DOHH2 (cell line): ENCODE data around the gene TSKU.

Experiments used
- H3F3A ChIP-seq: fragments of 200-600 bp; sonication (generic), shearing (Covaris generic); 2 replicates; pipeline ENCODE4 v1.6.0; 2016; ENCODE audit warnings: antibody characterized with exemption, mild to moderate bottlenecking; ENCODE audit not compliant: control insufficient read depth, insufficient read depth
- H3K27ac ChIP-seq: fragments of 200-600 bp; sonication (generic); 2 replicates; pipeline ENCODE4 v1.5.1; 2014; ENCODE audit warnings: low read depth, mild to moderate bottlenecking, low read length, moderate library complexity
- H3K27me3 ChIP-seq: fragments of 200-600 bp; sonication (generic); 2 replicates; pipeline ENCODE4 v1.6.1; 2014; ENCODE audit warnings: mild to moderate bottlenecking, low read length, mixed read lengths; ENCODE audit not compliant: control insufficient read depth
- H3K36me3 ChIP-seq: fragments of 200-600 bp; sonication (generic); 2 replicates; pipeline ENCODE4 v1.6.1; 2014; ENCODE audit warnings: mild to moderate bottlenecking, low read length, moderate library complexity, mixed read lengths; ENCODE audit not compliant: control insufficient read depth
- H3K4me1 ChIP-seq: fragments of 200-600 bp; sonication (generic); 2 replicates; pipeline ENCODE4 v1.6.1; 2014; ENCODE audit warnings: mild to moderate bottlenecking, low read length, mixed read lengths; ENCODE audit not compliant: control insufficient read depth
- H3K4me2 ChIP-seq: fragments of 200-600 bp; sonication (generic); 2 replicates; pipeline ENCODE4 v1.6.0; 2014; ENCODE audit warnings: mild to moderate bottlenecking, low read length, moderate library complexity
- H3K4me3 ChIP-seq: fragments of 200-600 bp; sonication (generic); 2 replicates; pipeline ENCODE4 v1.5.1; 2014; ENCODE audit warnings: mild to moderate bottlenecking, low read length, mixed read lengths
- H3K79me2 ChIP-seq: fragments of 200-600 bp; sonication (generic); 2 replicates; pipeline ENCODE4 v1.6.1; 2014; ENCODE audit warnings: mild to moderate bottlenecking, low read length, mixed read lengths; ENCODE audit not compliant: control insufficient read depth
- H3K9me2 ChIP-seq: fragments of 200-600 bp; sonication (generic); replicated peaks from 2 replicates; pipeline ENCODE4 v1.6.1; 2014; ENCODE audit warnings: mild to moderate bottlenecking, low read length, mixed read lengths; ENCODE audit not compliant: control insufficient read depth
- H3K9me3 ChIP-seq: fragments of 200-600 bp; sonication (generic); 2 replicates; pipeline ENCODE4 v1.6.1; 2014; ENCODE audit warnings: antibody characterized with exemption, low read length, mixed read lengths; ENCODE audit not compliant: control insufficient read depth, insufficient read depth
- H4K20me1 ChIP-seq: fragments of 200-600 bp; sonication (generic); 2 replicates; pipeline ENCODE4 v1.6.0; 2014; ENCODE audit warnings: low read depth, mild to moderate bottlenecking, antibody characterized with exemption, low read length, moderate library complexity; ENCODE audit not compliant: control insufficient read depth, insufficient read depth
- EZH2phosphoT487 ChIP-seq: fragments of 200-600 bp; sonication (generic); IDR thresholded peaks from 2 replicates; pipeline ENCODE4 v1.6.1; 2017; ENCODE audit warnings: borderline replicate concordance, mild to moderate bottlenecking, antibody characterized with exemption, low read length, moderate library complexity, mixed read lengths
- TF ChIP-seq, protein P1 (sequence below): fragments of 200-600 bp; sonication (generic); IDR thresholded peaks from one replicate; pipeline ENCODE4 v1.5.1; 2014; ENCODE audit warnings: antibody characterized with exemption, mild to moderate bottlenecking, low read depth, low read length; ENCODE audit not compliant: poor library complexity, severe bottlenecking

The TSKU gene

GRCh38 chr11:76841923-76842452 is 58.8 kb downstream of the TSKU start:
- Histone ChIP-seq H3K4me3 (no peak overlapping the region), H3K27me3 (peaks cover 20% of the 10 kb centered on the region), H3K4me1 (no peaks in the 10 kb centered on the region), H3K9me3 (no peaks in the 10 kb centered on the region; the same call in 1 of the 2 replicates), H3F3A (no peaks in the 10 kb centered on the region), H3K4me2 (no peak overlapping the region), H4K20me1 (no peaks in the 10 kb centered on the region), H3K36me3 (no peaks in the 10 kb centered on the region), H3K9me2 (no peaks in the 10 kb centered on the region), H3K27ac (no peak overlapping the region), H3K79me2 (no peaks in the 10 kb centered on the region)
- TF ChIP-seq, protein P1, sequence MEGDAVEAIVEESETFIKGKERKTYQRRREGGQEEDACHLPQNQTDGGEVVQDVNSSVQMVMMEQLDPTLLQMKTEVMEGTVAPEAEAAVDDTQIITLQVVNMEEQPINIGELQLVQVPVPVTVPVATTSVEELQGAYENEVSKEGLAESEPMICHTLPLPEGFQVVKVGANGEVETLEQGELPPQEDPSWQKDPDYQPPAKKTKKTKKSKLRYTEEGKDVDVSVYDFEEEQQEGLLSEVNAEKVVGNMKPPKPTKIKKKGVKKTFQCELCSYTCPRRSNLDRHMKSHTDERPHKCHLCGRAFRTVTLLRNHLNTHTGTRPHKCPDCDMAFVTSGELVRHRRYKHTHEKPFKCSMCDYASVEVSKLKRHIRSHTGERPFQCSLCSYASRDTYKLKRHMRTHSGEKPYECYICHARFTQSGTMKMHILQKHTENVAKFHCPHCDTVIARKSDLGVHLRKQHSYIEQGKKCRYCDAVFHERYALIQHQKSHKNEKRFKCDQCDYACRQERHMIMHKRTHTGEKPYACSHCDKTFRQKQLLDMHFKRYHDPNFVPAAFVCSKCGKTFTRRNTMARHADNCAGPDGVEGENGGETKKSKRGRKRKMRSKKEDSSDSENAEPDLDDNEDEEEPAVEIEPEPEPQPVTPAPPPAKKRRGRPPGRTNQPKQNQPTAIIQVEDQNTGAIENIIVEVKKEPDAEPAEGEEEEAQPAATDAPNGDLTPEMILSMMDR, result no peak
- TF ChIP-seq EZH2phosphoT487, result no peak

DNA sequence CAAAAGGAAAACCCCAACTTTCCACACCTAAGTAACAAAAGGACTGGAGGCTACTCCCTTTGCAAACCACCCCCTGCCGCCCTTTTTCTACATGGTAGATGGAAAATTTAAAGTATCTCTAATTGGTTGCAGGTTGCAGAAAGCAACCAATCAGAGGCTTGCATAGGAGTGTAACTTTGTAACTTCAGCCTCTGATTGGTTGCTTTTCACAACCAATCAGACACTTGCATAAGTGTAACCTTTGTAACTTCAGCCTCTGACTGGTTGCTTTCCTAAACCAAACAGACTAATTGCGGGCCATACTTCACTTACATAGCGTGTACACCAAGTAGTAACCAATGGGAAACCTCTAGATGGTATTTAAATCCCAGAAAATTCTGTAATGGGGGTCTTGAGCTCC is 60.8 kb downstream of the TSKU start:
- peaks cover 9% of the 10 kb centered on the region; the same call in 1 of the 2 replicates for H3K27me3 ChIP-seq

DNA sequence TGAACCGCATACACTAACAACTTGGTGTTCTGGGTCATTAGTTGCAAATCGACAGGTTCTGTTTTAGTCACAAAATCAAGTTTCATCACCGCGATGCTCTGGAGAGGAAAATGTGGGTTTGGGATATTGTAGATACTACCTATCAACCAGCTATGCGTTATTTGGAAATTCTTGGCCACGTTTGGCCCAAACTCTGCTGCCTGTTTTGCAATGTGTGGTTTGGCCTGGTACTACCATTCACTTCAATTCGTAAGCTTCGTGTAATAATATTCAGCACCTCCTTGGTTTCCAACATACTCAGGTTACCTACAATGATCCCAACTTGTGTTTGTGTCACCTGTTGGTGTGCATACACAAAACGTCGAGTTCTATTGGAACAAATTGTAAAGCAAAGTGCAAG is 61.4 kb downstream of the TSKU start:
- H3K9me3 ChIP-seq, result no peaks in the 10 kb centered on the region; the same call in 1 of the 2 replicates
- H3K79me2 ChIP-seq, result no peaks in the 10 kb centered on the region
- no peaks in the 10 kb centered on the region for H3K9me2 ChIP-seq
- H4K20me1 ChIP-seq, result no peaks in the 10 kb centered on the region
- TF ChIP-seq, protein P1, result no peak
- no peak for TF ChIP-seq EZH2phosphoT487
- H3K27me3 ChIP-seq, result peaks cover 11% of the 10 kb centered on the region
- H3K4me3 ChIP-seq, result no peak overlapping the region
- no peaks in the 10 kb centered on the region for H3K36me3 ChIP-seq
- no peaks in the 10 kb centered on the region for H3F3A ChIP-seq
- no peak overlapping the region for H3K4me2 ChIP-seq
- no peaks in the 10 kb centered on the region for H3K4me1 ChIP-seq
- H3K27ac ChIP-seq, result no peak overlapping the region

More for the DNA sequence above, 60.8 kb downstream of the TSKU start:
- Histone ChIP-seq H3K4me1 (no peaks in the 10 kb centered on the region), H3K79me2 (no peaks in the 10 kb centered on the region), H3K9me2 (no peaks in the 10 kb centered on the region), H3K4me2 (no peak overlapping the region), H3K9me3 (no peaks in the 10 kb centered on the region; the same call in 1 of the 2 replicates), H3K4me3 (no peak overlapping the region), H4K20me1 (no peaks in the 10 kb centered on the region), H3K36me3 (no peaks in the 10 kb centered on the region), H3K27ac (no peak overlapping the region), H3F3A (no peaks in the 10 kb centered on the region)
- no peak for TF ChIP-seq EZH2phosphoT487
- TF ChIP-seq, protein P1, result no peak
